WERI-Rb-1 (cell line): ENCODE data around the gene SLC66A2.
A peak's percentile ranks its signal among the peaks of the same experiment; 100 is the strongest.
"Not testable (repeated sequence)": the region's sequence is repeated elsewhere in the genome, so short reads cannot be mapped to it uniquely, and the experiment has no call there.

ENCODE experiments used
- DNase-seq: peaks from one replicate; pipeline ENCODE4 v3.0.0-alpha.2; 2020
- H3K27ac ChIP-seq: fragments of 250-450 bp; sonication (Bioruptor Pico); 2 replicates; pipeline ENCODE4 v1.5.1; 2020; ENCODE audit warnings: mild to moderate bottlenecking, moderate library complexity
- H3K27me3 ChIP-seq: fragments of 250-450 bp; sonication (Bioruptor Pico); 2 replicates; pipeline ENCODE4 v1.5.1; 2021; ENCODE audit warnings: mild to moderate bottlenecking, low read depth, moderate library complexity; ENCODE audit not compliant: insufficient read depth, severe bottlenecking
- H3K36me3 ChIP-seq: fragments of 250-450 bp; sonication (Bioruptor Pico); 2 replicates; pipeline ENCODE4 v1.5.1; 2020; ENCODE audit warnings: mild to moderate bottlenecking, moderate library complexity
- H3K4me3 ChIP-seq: 2 replicates; pipeline ENCODE4 v1.5.1; 2011; ENCODE audit warnings: low read depth, mild to moderate bottlenecking, control low read depth, low read length
- H3K9me3 ChIP-seq: fragments of 250-450 bp; sonication (Bioruptor Pico); 2 replicates; pipeline ENCODE4 v1.5.1; 2021; ENCODE audit warnings: mild to moderate bottlenecking, moderate library complexity; ENCODE audit not compliant: severe bottlenecking
- CTCF ChIP-seq: IDR thresholded peaks from 2 replicates; pipeline ENCODE4 v1.5.1; 2011; ENCODE audit warnings: low read depth, mild to moderate bottlenecking, control low read depth, inconsistent platforms, low read length

Gene SLC66A2

DNA sequence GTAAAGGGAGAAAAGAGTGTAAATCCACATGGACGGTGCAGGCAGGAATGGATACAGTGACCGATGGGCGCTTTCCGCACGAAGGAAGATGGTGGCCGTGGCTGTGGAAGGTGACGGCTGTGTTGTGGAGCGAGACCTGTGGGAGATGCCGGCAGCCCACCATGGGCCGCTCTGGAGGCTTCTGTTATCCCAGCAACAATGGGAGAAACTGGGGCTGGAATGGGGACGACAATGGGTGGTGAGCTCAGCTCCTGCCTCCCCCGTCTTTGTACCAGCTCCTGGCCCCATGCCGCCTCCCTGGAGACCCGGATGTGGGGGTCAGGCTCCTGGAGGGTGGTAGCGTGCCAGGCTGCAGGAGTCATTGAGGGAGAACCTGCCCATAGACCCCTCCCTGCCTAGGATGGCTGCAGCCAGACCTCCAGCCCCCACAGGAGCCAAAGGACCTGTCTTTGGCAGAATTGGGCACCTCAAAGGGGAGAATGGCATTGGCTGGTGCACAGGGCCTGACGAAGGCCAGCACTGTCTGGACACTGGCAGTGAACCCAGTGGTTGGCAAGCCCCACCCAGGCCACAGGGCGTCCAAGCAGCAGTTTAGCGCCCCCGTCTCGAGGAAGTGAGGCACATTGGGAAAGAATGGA, 72.6 kb downstream of the SLC66A2 start:
- DNase-seq = no peak
- Histone ChIP-seq H3K27me3 (no peaks in the 10 kb centered on the region), H3K9me3 (peaks cover 12% of the 10 kb centered on the region), H3K36me3 (no peaks in the 10 kb centered on the region), H3K4me3 (no peak overlapping the region), H3K27ac (no peak overlapping the region)
- no peak for TF ChIP-seq CTCF

DNA sequence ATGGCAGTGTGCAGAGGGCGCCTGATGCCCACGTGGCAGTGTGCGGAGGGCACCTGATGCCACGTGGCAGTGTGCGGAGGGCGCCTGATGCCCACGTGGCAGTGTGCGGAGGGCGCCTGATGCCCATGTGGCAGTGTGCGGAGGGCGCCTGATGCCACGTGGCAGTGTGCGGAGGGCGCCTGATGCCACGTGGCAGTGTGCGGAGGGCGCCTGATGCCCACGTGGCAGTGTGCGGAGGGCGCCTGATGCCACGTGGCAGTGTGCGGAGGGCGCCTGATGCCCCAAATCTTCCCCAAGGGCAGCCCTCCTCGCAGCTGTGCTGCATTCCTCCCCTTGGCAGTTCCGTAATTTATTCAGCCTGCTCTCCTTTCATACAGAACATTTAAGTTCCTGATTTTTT, 73.2 kb downstream of the SLC66A2 start:
- H3K27me3 ChIP-seq, DNase-seq, H3K27ac ChIP-seq, H3K4me3 ChIP-seq, H3K36me3 ChIP-seq: not testable (repeated sequence)
- H3K9me3 ChIP-seq = peaks cover 12% of the 10 kb centered on the region

GRCh38 chr18:79877163-79878091, 74.0 kb downstream of the SLC66A2 start:
- no peak for TF ChIP-seq CTCF
- DNase-seq = peak; percentile 16
- Histone ChIP-seq H3K27me3 (no peaks in the 10 kb centered on the region), H3K9me3 (peaks cover 7% of the 10 kb centered on the region), H3K36me3 (no peaks in the 10 kb centered on the region), H3K27ac (no peak overlapping the region), H3K4me3 (no peak overlapping the region)

- H3K4me3 ChIP-seq = no peak overlapping the region
- peak; percentile 8 for DNase-seq
- H3K27me3 ChIP-seq = no peaks in the 10 kb centered on the region
- H3K27ac ChIP-seq = no peak overlapping the region
- peaks cover 7% of the 10 kb centered on the region for H3K9me3 ChIP-seq
- H3K36me3 ChIP-seq = no peaks in the 10 kb centered on the region
- no peak for TF ChIP-seq CTCF
Measured at GRCh38 chr18:79876497-79876896, 75.0 kb downstream of the SLC66A2 start.

DNA sequence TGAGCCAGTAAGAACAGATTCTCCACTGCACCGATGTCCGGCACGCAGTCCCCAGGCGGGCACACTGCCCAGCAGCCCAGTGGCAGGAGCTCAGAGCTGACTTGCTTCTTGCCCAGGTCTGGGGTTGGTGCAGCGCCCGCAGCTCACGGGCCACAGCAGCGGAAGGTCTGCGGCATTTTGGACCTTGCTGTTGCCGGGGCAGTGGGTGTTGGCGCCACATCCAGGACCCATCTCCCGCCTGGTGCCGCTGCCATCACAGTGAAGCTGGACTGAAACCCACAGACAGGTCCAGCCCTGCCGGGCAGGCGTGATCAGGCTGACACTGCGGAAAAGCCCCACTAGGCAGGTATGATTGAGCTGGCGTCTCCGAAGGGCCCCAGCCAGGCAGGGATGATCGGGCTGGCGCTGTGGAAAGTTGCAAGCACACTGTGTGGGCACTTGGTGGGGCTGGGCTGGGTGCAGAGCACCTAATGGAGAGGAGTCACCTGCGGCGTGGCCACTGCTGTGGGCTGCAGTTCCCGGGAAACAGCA, 75.5 kb downstream of the SLC66A2 start:
- Histone ChIP-seq H3K27me3 (no peaks in the 10 kb centered on the region), H3K4me3 (no peak overlapping the region), H3K27ac (no peak overlapping the region), H3K9me3 (peaks cover 7% of the 10 kb centered on the region), H3K36me3 (no peaks in the 10 kb centered on the region)
- DNase-seq = no peak
- TF ChIP-seq CTCF = no peak

DNA sequence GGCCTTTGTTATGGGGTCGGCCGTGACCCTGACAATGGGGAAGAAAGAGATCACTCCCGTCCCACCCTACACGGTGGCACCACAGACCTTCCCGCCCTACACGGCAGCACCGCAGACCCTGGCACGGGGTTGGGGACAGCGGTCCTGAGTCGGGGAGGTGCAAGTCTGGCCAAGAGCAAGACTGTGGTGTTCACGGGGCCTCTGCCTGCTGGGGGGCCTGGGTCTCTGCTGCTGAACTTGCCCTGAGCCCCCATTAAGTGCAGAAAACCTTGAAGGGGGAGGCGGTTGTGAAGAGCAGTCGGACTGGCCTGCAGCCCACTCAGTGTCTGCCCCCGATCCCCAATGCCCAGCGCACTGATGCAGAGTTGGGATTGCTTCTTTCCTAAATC, 75.9 kb downstream of the SLC66A2 start:
- no peak for DNase-seq
- TF ChIP-seq CTCF = no peak
- peaks cover 7% of the 10 kb centered on the region for H3K9me3 ChIP-seq
- H3K4me3 ChIP-seq = no peak overlapping the region
- H3K27me3 ChIP-seq = no peaks in the 10 kb centered on the region
- no peak overlapping the region for H3K27ac ChIP-seq
- no peaks in the 10 kb centered on the region for H3K36me3 ChIP-seq
